Calu3 (cell line): ENCODE data around the gene TNNI2. TPM values are rescaled to one million over a fixed set of nuclear protein-coding genes. Genes with fewer than 3 reads are reported as not detected.
A peak's percentile ranks its signal among the peaks of the same experiment; 100 is the strongest.

ENCODE experiments used
- Bru-seq: library from RNA; stranded (reverse); fragments of 400-500 nt; gene quantifications from one replicate; lab custom pipeline; 2021; lab: Mats Ljungman, UMichigan
- BruChase-seq, 2 experiments: library from RNA; stranded (reverse); fragments of 400-500 nt; gene quantifications; one replicate each; lab custom pipeline; 2021; lab: Mats Ljungman, UMichigan
- BruUV-seq: library from RNA; stranded (reverse); fragments of 400-500 nt; replicated peaks from 2 replicates; lab custom pipeline; 2021; lab: Mats Ljungman, UMichigan
- CTCF ChIA-PET: fragments of 300-600 bp; sonication (Branson Sonifier 250); formaldehyde crosslinking; loops from one replicate; lab custom pipeline; 2022; ENCODE audit warnings: antibody characterized with exemption; lab: Charles Lee
- DNase-seq: peaks from one replicate; pipeline ENCODE4 v3.0.0; 2022
- H3K27ac Mint-ChIP-seq: one replicate; pipeline ENCODE4 v1.8.0; 2022; ENCODE audit warnings: mixed read lengths; ENCODE audit not compliant: unreplicated experiment
- H3K27me3 Mint-ChIP-seq: one replicate; pipeline ENCODE4 v1.8.0; 2022; ENCODE audit warnings: mixed read lengths; ENCODE audit not compliant: unreplicated experiment
- H3K36me3 Mint-ChIP-seq: one replicate; pipeline ENCODE4 v1.8.0; 2022; ENCODE audit warnings: mild to moderate bottlenecking, moderate library complexity, mixed read lengths; ENCODE audit not compliant: insufficient read depth, unreplicated experiment
- H3K4me1 Mint-ChIP-seq: one replicate; pipeline ENCODE4 v1.8.0; 2022; ENCODE audit warnings: mild to moderate bottlenecking, low read depth, mixed read lengths; ENCODE audit not compliant: unreplicated experiment
- H3K4me3 Mint-ChIP-seq: one replicate; pipeline ENCODE4 v1.8.0; 2022; ENCODE audit warnings: mild to moderate bottlenecking, low read depth, moderate library complexity, mixed read lengths; ENCODE audit not compliant: unreplicated experiment
- H3K9me3 Mint-ChIP-seq: one replicate; pipeline ENCODE4 v1.8.0; 2022; ENCODE audit warnings: low read depth, mixed read lengths; ENCODE audit not compliant: unreplicated experiment
- intact Hi-C: fragments of 100-400 bp; cut with micrococcal nuclease; formaldehyde crosslinking; loops from one replicate; pipeline ENCODE4 v1.10.0; 2022; ENCODE audit not compliant: unreplicated experiment
- long read RNA-seq: library from polyadenylated mRNA; stranded (forward); transcript quantifications from one replicate; pipeline ENCODE4 v2.0.0, GENCODE V29; 2022
- total RNA-seq: library from RNA; stranded (reverse); gene quantifications from 2 replicates; pipeline ENCODE4 v1.2.3, GENCODE V29; 2022
- TF ChIP-seq, protein P1 (sequence below): fragments of 200-600 bp; IDR thresholded peaks from one replicate; pipeline ENCODE4 v1.8.0; 2022; ENCODE audit warnings: antibody characterized with exemption; ENCODE audit not compliant: unreplicated experiment

Gene TNNI2
- total RNA-seq: 1.3 and 1.4 TPM in 2 replicates
- percentile 17 among the genes with signal in this experiment for Bru-seq, nascent RNA
- percentile 41 among the genes with signal in this experiment for BruChase-seq, experiment 1, labeled RNA remaining after a 6-hour chase
- BruChase-seq, experiment 2, labeled RNA remaining after a 2-hour chase: percentile 37 among the genes with signal in this experiment
- long read RNA-seq: 0 reads

DNA sequence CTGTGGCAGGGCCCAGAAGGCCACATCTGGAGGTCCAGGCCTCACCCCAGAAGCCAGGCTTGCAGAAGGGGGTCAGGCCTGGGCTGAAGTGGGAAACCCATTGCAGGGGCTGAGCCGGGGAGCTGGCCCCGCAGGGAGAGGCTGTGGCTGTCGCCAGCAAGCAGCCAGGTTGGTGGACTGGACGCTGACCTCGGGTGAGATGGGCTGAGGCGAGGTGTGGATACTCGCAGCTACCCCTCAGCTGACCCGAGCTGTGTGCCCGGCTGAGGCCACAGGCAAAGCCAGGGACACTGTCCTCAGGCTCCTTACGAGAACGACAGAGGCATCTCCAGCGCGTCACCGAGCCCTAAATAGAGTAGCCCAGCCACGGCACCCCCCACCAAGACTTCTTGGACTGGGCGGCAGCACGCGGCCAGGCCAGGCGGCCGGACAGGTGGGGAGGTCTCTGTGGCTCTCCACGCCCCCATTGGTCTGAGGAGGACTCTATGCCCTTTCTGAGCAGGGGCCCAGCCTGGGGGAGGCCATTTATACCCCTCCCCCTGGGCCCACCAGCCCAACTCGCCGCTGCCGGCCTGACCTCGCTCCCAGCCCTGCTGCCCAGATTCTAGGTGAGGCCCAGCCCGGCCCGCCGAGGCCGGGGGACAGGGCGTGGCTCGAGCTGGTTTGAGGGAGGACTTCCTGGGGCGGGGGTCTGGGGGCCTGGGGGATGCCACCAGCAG is at the start of gene TNNI2:
Gene TNNI2 (plus strand): TSS at position 556 of the 719 bp plus-strand sequence. CDS start 716 bp downstream, outside the sequence.
- CTCF ChIA-PET: no interaction called here
- Mint-ChIP-seq H3K27ac (no peak within 1 kb of the TSS), H3K4me1 (peaks cover 19% of the 10 kb centered on the region), H3K4me3 (no peak within 1 kb of the TSS), H3K36me3 (peaks cover 22% of the 10 kb centered on the region), H3K27me3 (peaks cover 8% of the 10 kb centered on the region), H3K9me3 (no peaks in the 10 kb centered on the region)
- intact Hi-C loops: loop anchor here (5.0 kb wide), 2 partner anchors 34 to 314 kb away; no protein-coding TSS in a partner anchor
- DNase-seq: no peak
- BruUV-seq: no TSS peak
- TF ChIP-seq, protein P1, sequence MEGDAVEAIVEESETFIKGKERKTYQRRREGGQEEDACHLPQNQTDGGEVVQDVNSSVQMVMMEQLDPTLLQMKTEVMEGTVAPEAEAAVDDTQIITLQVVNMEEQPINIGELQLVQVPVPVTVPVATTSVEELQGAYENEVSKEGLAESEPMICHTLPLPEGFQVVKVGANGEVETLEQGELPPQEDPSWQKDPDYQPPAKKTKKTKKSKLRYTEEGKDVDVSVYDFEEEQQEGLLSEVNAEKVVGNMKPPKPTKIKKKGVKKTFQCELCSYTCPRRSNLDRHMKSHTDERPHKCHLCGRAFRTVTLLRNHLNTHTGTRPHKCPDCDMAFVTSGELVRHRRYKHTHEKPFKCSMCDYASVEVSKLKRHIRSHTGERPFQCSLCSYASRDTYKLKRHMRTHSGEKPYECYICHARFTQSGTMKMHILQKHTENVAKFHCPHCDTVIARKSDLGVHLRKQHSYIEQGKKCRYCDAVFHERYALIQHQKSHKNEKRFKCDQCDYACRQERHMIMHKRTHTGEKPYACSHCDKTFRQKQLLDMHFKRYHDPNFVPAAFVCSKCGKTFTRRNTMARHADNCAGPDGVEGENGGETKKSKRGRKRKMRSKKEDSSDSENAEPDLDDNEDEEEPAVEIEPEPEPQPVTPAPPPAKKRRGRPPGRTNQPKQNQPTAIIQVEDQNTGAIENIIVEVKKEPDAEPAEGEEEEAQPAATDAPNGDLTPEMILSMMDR: no peak

DNA sequence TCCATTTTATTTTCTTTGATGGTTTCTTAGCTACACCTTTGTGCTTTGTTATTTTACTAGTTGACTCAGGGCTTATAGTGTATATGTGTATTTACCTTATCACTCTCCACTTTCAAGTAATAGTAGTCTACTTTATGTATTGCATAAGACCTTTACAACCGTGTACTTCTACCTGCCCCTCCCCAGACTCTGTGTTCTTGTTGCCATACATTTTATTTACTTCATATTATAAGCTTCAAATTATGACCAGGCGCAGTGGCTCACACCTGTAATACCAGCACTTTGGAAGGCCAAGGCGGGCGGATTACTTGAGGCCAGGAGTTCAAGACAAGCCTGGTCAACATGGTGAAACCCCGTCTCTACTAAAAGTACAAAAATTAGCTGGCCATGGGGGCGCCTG is 46.9 kb upstream of the TNNI2 start:
- CTCF ChIA-PET: interaction anchor here (0.7 kb wide), 1 partner anchor 19 kb away, joined by 3 read pairs; no protein-coding TSS in a partner anchor
- H3K27ac Mint-ChIP-seq: no peak overlapping the region
- BruUV-seq: no TSS peak
- no peak for DNase-seq
- intact Hi-C loops: no loop called here
- H3K4me1 Mint-ChIP-seq: no peaks in the 10 kb centered on the region
- TF ChIP-seq, protein P1: no peak
- H3K4me3 Mint-ChIP-seq: no peak overlapping the region
- no peaks in the 10 kb centered on the region for H3K36me3 Mint-ChIP-seq
- no peaks in the 10 kb centered on the region for H3K9me3 Mint-ChIP-seq
- H3K27me3 Mint-ChIP-seq: peaks cover 30% of the 10 kb centered on the region

DNA sequence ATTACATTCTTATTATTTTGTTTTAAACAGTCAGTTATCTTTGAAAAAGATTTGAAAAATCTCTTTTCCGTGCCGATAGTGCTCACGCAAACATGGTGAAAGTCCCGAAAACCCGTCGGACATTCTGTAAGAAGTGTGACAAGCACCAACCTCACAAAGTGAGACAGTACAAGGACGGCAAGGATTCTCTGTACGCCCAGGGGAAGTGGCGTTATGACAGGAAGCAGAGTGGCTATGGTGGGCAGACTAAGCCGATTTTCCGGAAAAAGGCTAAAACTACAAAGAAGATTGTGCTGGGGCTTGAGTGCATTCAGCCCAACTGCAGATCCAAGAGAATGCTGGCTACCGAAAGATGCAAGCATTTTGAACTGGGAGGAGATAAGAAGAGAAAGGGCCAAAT is 46.3 kb upstream of the TNNI2 start:
- intact Hi-C loops: no loop called here
- no peak for DNase-seq
- no peaks in the 10 kb centered on the region for H3K9me3 Mint-ChIP-seq
- H3K27me3 Mint-ChIP-seq: peaks cover 35% of the 10 kb centered on the region
- no TSS peak for BruUV-seq
- CTCF ChIA-PET: no interaction called here
- H3K36me3 Mint-ChIP-seq: no peaks in the 10 kb centered on the region
- TF ChIP-seq, protein P1: no peak
- no peak overlapping the region for H3K4me3 Mint-ChIP-seq
- H3K4me1 Mint-ChIP-seq: no peaks in the 10 kb centered on the region
- no peak overlapping the region for H3K27ac Mint-ChIP-seq

DNA sequence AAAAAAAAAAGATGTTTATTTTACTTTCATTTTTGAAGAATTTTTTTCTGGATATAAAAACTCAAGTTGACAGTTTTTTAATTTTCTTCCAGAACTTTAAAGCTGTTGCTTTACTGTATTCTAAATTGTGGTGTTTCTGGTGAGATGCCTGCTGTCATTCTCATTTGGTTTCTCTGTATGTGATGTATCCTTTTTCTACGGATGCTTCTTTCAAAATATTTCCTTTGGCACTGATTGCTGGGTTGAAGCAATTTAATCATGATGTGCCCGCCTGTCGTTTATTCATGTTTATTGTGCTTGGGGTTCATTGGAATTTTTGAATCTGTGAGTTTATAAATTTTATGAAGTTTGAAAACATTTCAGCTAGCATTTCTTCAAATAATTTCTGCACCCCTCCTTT is 45.7 kb upstream of the TNNI2 start:
- H3K36me3 Mint-ChIP-seq: no peaks in the 10 kb centered on the region
- CTCF ChIA-PET: interaction anchor here (0.7 kb wide), 2 partner anchors 194 to 358 kb away, joined by 4 read pairs; no protein-coding TSS in a partner anchor
- TF ChIP-seq, protein P1: no peak
- no peak for DNase-seq
- intact Hi-C loops: no loop called here
- no peak overlapping the region for H3K4me3 Mint-ChIP-seq
- H3K27ac Mint-ChIP-seq: no peak overlapping the region
- BruUV-seq: no TSS peak
- H3K9me3 Mint-ChIP-seq: no peaks in the 10 kb centered on the region
- H3K4me1 Mint-ChIP-seq: no peaks in the 10 kb centered on the region
- H3K27me3 Mint-ChIP-seq: peaks cover 41% of the 10 kb centered on the region
